GM23338 (cell line): ENCODE data around the gene JARID2. TPM values are rescaled to one million over a fixed set of nuclear protein-coding genes. Genes with fewer than 3 reads are reported as not detected.

Experiments
- ATAC-seq: fragments of 200-7000 bp; cut with Tn5 transposase; 3 replicates; pipeline ENCODE4 v1.9.1; 2020
- DNase-seq: peaks from one replicate; pipeline ENCODE4 v3.0.0-alpha.2; 2015; ENCODE audit warnings: low spot score
- H2AFZ ChIP-seq: fragments of 200-600 bp; sonication (generic); 2 replicates; pipeline ENCODE4 v1.8.0; 2016; ENCODE audit warnings: antibody characterized with exemption, mild to moderate bottlenecking, moderate library complexity
- H3F3A ChIP-seq: fragments of 200-600 bp; sonication (generic); replicated peaks from 2 replicates; pipeline ENCODE4 v1.8.0; 2017; ENCODE audit warnings: antibody characterized with exemption, mixed run types, low read depth
- H3K27ac ChIP-seq: fragments of 200-600 bp; sonication (generic); 2 replicates; pipeline ENCODE4 v1.6.1; 2016; ENCODE audit warnings: low read depth
- H3K27me3 ChIP-seq: fragments of 200-600 bp; sonication (generic); 2 replicates; pipeline ENCODE4 v1.8.0; 2016; ENCODE audit warnings: mild to moderate bottlenecking, mixed run types, moderate library complexity; ENCODE audit not compliant: insufficient read depth
- H3K36me3 ChIP-seq: fragments of 200-600 bp; sonication (generic); 2 replicates; pipeline ENCODE4 v1.8.0; 2016; ENCODE audit warnings: mild to moderate bottlenecking; ENCODE audit not compliant: insufficient read depth
- H3K4me1 ChIP-seq: fragments of 200-600 bp; sonication (generic); 2 replicates; pipeline ENCODE4 v1.8.0; 2016; ENCODE audit warnings: mild to moderate bottlenecking, moderate library complexity; ENCODE audit not compliant: insufficient read depth
- H3K4me2 ChIP-seq: fragments of 200-600 bp; sonication (generic); 2 replicates; pipeline ENCODE4 v1.7.1; 2017; ENCODE audit warnings: mixed run types
- H3K4me3 ChIP-seq: fragments of 200-600 bp; sonication (generic); 2 replicates; pipeline ENCODE4 v1.6.1; 2016; ENCODE audit warnings: mixed run types
- H3K79me2 ChIP-seq: fragments of 200-600 bp; sonication (generic); replicated peaks from 2 replicates; pipeline ENCODE4 v1.8.0; 2017; ENCODE audit warnings: mild to moderate bottlenecking; ENCODE audit not compliant: insufficient read depth
- H3K9me2 ChIP-seq: fragments of 200-600 bp; sonication (generic); 2 replicates; pipeline ENCODE4 v1.8.0; 2017; ENCODE audit not compliant: insufficient read depth
- H4K20me1 ChIP-seq: fragments of 200-600 bp; sonication (generic); replicated peaks from 2 replicates; pipeline ENCODE4 v1.8.0; 2017; ENCODE audit warnings: mild to moderate bottlenecking; ENCODE audit not compliant: insufficient read depth
- H3K27ac Mint-ChIP-seq: 2 replicates; pipeline ENCODE4 v1.8.0; 2020; ENCODE audit warnings: inconsistent platforms, mild to moderate bottlenecking, moderate library complexity, mixed read lengths
- H3K27me3 Mint-ChIP-seq: 3 replicates; pipeline ENCODE4 v1.8.0; 2022; ENCODE audit warnings: low read depth, mild to moderate bottlenecking, moderate library complexity, mixed read lengths, inconsistent platforms; ENCODE audit not compliant: insufficient read depth, poor library complexity
- H3K36me3 Mint-ChIP-seq: 3 replicates; pipeline ENCODE4 v1.8.0; 2021; ENCODE audit warnings: low read depth, mild to moderate bottlenecking, inconsistent platforms, moderate library complexity, mixed read lengths
- H3K4me1 Mint-ChIP-seq: 3 replicates; pipeline ENCODE4 v1.8.0; 2020; ENCODE audit warnings: mild to moderate bottlenecking, inconsistent platforms, mixed read lengths
- H3K4me3 Mint-ChIP-seq: 3 replicates; pipeline ENCODE4 v1.8.0; 2021; ENCODE audit warnings: moderate library complexity, mild to moderate bottlenecking, inconsistent platforms, mixed read lengths
- H3K9me3 Mint-ChIP-seq: 3 replicates; pipeline ENCODE4 v1.8.0; 2020; ENCODE audit warnings: moderate library complexity, mild to moderate bottlenecking, inconsistent platforms, mixed read lengths
- CREB1 ChIP-seq: fragments of 250-450 bp; sonication (Bioruptor Pico); IDR thresholded peaks from 2 replicates; pipeline ENCODE4 v1.5.0; 2020; ENCODE audit warnings: low read depth, mild to moderate bottlenecking, moderate library complexity
- EZH2 ChIP-seq: fragments of 200-600 bp; sonication (generic); IDR thresholded peaks from one replicate; pipeline ENCODE4 v1.8.0; 2017; ENCODE audit warnings: antibody characterized with exemption, mild to moderate bottlenecking, low read depth; ENCODE audit not compliant: unreplicated experiment
- EZH2phosphoT487 ChIP-seq: fragments of 200-600 bp; sonication (generic); IDR thresholded peaks from one replicate; pipeline ENCODE4 v1.8.1; 2018; ENCODE audit warnings: antibody characterized with exemption; ENCODE audit not compliant: unreplicated experiment
- JUNB ChIP-seq: IDR thresholded peaks from one replicate; pipeline ENCODE4 v1.6.1; 2016; ENCODE audit warnings: antibody characterized with exemption; ENCODE audit not compliant: unreplicated experiment
- NANOG ChIP-seq: IDR thresholded peaks from 2 replicates; pipeline ENCODE4 v1.6.1; 2016; ENCODE audit warnings: antibody characterized with exemption, borderline replicate concordance
- STAT1 ChIP-seq: IDR thresholded peaks from one replicate; pipeline ENCODE4 v1.6.1; 2016; ENCODE audit warnings: antibody characterized with exemption; ENCODE audit not compliant: unreplicated experiment
- ZNF114 ChIP-seq: fragments of 250-450 bp; sonication (Bioruptor Pico); IDR thresholded peaks from 2 replicates; pipeline ENCODE4 v1.5.0; 2020; ENCODE audit warnings: mild to moderate bottlenecking, moderate library complexity
- polyA plus RNA-seq: library from polyadenylated mRNA; unstranded; fragments of >200 nt; fragmentation: Nextera tagmentation; extraction: Ambion mirVana; gene quantifications from 2 replicates; pipeline ENCODE4 v1.2.1, GENCODE V29; 2016
- total RNA-seq: library from RNA; depleted of rRNA; stranded (reverse); fragments of >200 nt; shearing (Covaris generic); gene quantifications from 2 replicates; pipeline ENCODE4 v1.2.3, GENCODE V29; 2014
- TF ChIP-seq, protein P1 (sequence below): IDR thresholded peaks from 2 replicates; pipeline ENCODE4 v1.6.1; 2016; ENCODE audit warnings: antibody characterized with exemption
- TF ChIP-seq, protein P2 (sequence below): IDR thresholded peaks from one replicate; pipeline ENCODE4 v1.6.1; 2018; ENCODE audit warnings: antibody characterized with exemption; ENCODE audit not compliant: unreplicated experiment

The JARID2 gene
- total and polyA plus RNA-seq, 2 experiments from 2014 or later: 92.8 to 196 TPM

DNA sequence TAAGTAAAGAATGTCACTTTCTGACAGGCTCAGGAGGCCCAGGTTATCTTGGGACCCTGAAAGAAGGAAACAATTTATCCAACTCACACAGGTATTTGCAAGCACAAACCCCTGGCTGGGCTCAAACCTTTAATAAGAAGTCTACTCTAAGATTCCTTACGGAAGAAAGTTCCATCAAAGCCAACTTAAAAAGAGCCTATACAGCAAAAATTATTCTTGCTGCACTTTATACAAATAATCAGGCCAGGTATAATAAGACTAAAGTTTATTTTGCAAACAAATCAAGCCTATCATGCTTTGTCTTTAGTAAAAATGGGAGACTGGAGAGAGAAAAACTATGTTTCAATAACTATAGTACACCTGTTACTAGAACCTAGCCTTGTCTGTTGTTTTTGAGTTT lies 314.8 kb downstream of the JARID2 start (continued):
- TF ChIP-seq, protein P1, sequence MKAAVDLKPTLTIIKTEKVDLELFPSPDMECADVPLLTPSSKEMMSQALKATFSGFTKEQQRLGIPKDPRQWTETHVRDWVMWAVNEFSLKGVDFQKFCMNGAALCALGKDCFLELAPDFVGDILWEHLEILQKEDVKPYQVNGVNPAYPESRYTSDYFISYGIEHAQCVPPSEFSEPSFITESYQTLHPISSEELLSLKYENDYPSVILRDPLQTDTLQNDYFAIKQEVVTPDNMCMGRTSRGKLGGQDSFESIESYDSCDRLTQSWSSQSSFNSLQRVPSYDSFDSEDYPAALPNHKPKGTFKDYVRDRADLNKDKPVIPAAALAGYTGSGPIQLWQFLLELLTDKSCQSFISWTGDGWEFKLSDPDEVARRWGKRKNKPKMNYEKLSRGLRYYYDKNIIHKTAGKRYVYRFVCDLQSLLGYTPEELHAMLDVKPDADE: no peak
- no peak for TF ChIP-seq EZH2
- no peak for TF ChIP-seq STAT1
- TF ChIP-seq CREB1 (CRISPR knock-in tag): no peak

DNA sequence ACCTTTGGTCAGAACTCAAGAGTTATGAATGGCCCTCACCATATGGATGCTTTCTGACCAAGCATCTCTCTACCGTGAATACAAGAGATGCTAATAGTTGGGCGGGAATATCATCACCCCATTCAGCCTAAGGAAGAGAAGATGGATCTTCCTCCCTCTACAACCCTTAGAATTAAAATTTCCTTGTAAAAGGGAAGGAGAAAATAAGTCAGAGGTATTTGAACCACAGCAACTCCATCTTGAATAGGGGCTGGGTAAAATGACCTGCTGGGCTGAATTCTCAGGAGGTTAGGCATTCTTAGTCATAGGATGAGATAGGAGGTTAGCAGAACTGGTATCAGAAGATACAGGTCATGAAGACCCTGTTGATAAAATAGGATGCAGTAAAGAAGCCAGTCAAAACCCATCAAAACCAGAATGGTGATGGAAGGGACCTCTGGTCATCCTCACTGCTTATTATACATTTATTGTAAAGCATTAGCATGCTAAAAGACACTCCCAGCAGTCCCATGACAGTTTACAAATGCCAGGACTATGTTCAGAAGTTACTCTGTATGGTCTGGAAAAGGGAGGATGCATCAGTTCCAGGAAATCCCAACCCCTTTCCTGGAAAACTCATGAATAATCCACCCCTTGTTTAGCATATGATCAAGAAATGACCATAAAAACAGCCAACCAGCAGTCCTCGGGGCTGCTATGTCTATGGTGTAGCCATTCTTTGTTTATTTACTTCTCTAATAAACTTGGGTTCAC lies 315.8 kb downstream of the JARID2 start:
- H3K36me3 ChIP-seq: no peaks in the 10 kb centered on the region
- H3K9me2 ChIP-seq: no peaks in the 10 kb centered on the region
- DNase-seq (no peak), ATAC-seq (no peak)
- Mint-ChIP-seq H3K9me3 (no peaks in the 10 kb centered on the region), H3K4me1 (peaks cover 4% of the 10 kb centered on the region; the same call in 2 of the 3 replicates), H3K36me3 (no peaks in the 10 kb centered on the region), H3K27me3 (no peaks in the 10 kb centered on the region), H3K4me3 (no peak overlapping the region), H3K27ac (no peak overlapping the region)
- H2AFZ ChIP-seq: no peak overlapping the region
- H3F3A ChIP-seq: no peaks in the 10 kb centered on the region
- H3K27ac ChIP-seq: no peak overlapping the region
- H3K4me3 ChIP-seq: no peak overlapping the region
- no peaks in the 10 kb centered on the region for H3K27me3 ChIP-seq
- TF ChIP-seq, protein P2, sequence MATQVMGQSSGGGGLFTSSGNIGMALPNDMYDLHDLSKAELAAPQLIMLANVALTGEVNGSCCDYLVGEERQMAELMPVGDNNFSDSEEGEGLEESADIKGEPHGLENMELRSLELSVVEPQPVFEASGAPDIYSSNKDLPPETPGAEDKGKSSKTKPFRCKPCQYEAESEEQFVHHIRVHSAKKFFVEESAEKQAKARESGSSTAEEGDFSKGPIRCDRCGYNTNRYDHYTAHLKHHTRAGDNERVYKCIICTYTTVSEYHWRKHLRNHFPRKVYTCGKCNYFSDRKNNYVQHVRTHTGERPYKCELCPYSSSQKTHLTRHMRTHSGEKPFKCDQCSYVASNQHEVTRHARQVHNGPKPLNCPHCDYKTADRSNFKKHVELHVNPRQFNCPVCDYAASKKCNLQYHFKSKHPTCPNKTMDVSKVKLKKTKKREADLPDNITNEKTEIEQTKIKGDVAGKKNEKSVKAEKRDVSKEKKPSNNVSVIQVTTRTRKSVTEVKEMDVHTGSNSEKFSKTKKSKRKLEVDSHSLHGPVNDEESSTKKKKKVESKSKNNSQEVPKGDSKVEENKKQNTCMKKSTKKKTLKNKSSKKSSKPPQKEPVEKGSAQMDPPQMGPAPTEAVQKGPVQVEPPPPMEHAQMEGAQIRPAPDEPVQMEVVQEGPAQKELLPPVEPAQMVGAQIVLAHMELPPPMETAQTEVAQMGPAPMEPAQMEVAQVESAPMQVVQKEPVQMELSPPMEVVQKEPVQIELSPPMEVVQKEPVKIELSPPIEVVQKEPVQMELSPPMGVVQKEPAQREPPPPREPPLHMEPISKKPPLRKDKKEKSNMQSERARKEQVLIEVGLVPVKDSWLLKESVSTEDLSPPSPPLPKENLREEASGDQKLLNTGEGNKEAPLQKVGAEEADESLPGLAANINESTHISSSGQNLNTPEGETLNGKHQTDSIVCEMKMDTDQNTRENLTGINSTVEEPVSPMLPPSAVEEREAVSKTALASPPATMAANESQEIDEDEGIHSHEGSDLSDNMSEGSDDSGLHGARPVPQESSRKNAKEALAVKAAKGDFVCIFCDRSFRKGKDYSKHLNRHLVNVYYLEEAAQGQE: no peak
- TF ChIP-seq ZNF114 (CRISPR knock-in tag) (no peak), NANOG (no peak), JUNB (no peak), EZH2phosphoT487 (no peak), STAT1 (no peak), CREB1 (CRISPR knock-in tag) (no peak)
- TF ChIP-seq, protein P1: no peak
- H3K79me2 ChIP-seq: no peaks in the 10 kb centered on the region
- H4K20me1 ChIP-seq: no peaks in the 10 kb centered on the region
- peaks cover 6% of the 10 kb centered on the region; the same call in 1 of the 2 replicates for H3K4me1 ChIP-seq
- H3K4me2 ChIP-seq: no peak overlapping the region
